HUDEP-2 (cell line): ENCODE measurements around the gene IL26.
"Not testable (repeated sequence)": the region's sequence is repeated elsewhere in the genome, so short reads cannot be mapped to it uniquely, and the experiment has no call there.

Experiments used
- DNase-seq, 76 experiments: peaks; one replicate each; lab custom pipeline; 2025; ENCODE audit not compliant: unreplicated experiment in 76 of 76; lab: John Stamatoyannopoulos, UW

Gene IL26

DNA sequence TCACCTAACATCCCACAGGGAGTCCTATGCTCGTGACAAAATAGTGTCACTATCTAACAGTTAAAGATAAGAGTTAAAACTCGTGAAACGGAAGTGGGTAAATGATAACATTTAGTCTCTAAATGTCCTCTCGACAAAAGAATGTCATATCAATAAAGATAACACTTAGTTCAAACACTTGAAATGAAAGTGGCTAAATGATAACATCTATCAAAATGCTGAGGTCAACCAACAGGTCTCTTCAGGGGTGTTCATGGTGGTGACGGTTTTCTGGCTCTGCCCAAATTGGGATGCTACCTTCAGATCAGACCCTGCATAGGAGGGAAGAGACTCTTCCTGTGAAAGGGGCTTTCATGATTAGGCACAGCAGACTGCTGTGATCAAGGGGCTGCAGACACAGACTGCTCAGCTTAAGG lies 22.1 kb downstream of the IL26 start:
- DNase-seq, result no peak

DNA sequence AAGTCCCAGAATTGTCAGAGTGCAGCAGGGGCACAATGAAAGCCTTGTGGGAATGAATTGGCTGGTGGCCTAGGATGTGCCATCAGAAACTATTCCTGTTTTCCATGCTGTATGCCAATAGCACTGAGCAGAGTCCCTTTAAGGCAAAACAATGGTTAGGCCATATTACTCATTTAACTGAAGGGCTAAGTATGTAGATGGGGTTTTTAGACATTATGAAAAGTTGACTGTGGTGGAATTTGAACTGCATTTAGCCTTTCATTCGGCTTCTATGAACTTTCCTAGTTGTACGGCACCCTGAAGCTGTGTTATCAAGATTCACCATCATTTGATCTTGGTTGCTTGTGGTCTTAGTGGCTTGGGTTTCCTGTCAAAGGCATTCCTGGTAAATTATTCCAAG lies 24.8 kb downstream of the IL26 start:
- no peak for DNase-seq

DNA sequence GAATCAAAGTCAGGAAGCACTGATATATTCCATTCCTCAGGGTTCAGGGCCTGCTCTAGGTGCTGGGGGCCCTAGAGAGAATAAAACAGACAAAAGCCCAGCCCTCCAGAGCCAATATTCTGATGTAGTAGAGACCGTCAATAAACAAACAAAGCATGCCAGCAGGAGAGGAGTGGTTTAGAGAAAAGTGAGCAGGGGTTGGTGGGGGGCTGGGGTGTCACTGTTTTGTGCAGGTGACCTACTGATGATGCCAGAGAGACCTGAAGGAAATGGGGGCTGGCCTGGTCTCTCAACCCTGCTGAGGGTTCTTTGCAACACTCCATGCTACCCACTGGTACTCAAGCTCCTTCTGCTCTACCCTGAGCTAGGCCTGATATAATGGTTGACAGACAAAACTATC lies 26.5 kb downstream of the IL26 start:
- DNase-seq, result no peak

DNA sequence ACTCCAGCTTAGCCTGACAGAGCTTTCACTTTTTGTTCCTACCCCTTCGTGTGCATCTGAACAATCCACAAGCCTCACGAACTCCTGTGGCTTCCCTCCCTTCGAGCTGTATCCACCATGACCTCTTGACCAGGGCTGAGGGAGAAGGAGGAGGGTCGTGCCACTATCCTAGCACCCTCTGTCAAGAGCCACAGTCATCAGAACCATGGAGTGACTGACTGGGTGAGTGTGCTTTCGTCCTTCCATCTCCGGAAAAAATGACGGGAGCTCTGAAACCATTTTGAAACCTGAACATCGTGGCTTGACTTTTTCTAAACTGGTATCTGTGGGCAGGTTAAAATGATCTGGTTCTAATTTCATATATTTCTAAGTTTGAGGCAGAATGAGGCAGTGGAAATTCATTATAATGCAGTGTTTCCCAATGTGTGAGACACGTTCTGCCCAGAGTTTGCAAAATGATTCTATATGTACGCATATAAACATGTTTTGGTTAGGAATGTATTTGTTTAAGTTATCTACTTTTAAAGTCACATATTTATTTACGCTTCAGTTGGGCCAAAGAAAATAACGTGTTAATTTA lies 27.0 kb downstream of the IL26 start:
- DNase-seq, result no peak

DNA sequence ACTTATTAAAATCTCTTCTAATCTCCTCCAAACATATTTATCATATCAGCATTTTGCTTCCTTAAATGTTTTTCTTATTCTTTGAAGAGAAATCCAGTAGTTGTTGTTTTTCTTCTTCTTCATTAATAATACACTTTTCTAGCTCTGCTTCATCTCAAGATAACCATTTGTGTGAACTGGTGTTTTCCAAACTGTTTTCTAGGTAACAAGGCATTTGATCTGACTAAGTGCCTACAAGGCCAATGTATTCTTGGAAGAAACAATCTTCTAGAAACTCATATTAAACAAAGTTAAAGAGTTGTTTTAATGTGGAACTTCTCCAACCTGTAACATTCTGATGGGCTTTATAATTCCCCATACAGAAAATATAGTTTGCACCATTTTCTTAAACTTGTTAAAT lies 35.3 kb downstream of the IL26 start:
- no peak for DNase-seq

DNA sequence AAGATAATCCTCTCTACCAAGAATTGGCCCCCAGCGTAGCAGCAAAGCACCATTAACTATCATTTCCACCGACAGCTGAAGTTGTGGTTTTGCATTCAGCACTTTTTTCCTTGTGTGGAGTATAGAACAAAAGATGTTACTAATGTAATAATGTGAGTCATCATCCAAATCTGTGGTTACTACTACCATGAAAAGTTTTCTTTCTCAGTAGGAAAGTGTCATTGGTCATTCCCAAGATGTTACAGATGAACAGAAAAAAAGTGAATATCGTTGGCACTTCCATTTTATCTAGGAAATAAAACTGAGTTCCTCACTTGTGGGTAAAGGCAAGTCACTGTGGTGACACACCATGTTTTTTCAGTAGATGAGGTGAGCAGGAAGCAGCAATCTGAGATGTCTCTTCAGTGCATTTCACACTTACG lies 35.8 kb downstream of the IL26 start:
- no peak for DNase-seq

DNA sequence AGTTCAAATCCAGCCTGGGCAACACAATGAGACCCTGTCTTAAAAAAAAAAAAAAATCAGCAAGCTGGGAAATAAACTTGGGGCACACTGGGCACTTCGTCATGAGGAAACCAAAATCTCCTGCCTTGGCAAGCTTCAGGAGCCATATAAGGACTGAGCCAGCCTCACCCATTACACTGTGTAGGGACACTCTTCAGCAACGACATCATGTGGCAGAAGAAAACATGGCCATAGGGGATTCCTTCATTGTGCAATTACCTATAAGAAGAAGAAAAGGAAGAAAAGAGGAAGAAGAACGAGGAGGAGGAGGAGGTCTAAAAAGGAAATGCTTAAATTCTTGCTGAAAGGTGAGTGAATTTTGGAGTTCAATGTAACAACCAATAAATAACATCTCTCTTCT lies 40.0 kb downstream of the IL26 start:
- no peak for DNase-seq

DNA sequence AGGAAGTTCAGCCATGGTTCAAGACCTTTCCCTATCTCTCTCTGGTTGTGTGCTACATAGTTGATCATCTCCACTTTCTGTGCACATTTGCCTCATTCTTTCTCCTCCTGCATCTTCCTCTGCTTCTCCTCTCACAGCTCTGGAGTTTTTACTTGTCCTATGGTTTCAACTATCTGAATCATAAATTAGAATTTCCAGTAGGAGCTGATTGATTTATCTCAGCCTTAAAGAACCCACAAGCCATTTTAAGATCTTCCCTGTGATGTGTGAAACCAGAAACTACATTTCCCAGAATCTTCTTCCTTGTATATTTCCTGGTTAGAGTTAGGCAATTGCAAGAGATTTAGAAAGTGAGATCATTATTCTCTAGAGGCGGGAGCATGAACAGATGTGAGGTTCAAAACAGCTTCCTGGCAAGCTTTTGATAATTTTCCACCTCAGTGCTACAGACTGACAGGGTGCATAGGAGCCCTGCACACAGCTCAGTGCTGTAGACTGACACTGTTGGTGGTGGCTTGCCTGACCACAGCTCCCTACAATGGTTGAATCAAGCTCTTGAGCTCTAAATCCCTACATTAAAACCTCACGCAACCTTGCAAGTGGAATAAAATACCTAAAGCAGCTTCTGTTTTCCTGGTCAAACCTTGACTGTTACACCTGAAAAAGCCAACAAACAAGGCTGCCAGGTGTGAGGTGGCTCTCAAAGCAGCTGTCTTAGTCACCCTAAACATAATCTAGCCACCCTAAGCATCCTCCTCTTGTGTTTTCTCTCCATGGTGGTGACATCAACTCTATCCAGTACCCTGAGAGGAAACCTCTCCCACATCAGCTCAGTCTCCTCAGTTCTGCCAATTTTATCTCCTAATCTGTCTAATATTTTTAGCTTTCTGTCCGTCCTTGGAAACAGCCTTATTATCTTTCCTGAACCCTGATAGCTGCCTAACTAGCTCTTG lies 44.5 kb downstream of the IL26 start:
- no peak for DNase-seq

DNA sequence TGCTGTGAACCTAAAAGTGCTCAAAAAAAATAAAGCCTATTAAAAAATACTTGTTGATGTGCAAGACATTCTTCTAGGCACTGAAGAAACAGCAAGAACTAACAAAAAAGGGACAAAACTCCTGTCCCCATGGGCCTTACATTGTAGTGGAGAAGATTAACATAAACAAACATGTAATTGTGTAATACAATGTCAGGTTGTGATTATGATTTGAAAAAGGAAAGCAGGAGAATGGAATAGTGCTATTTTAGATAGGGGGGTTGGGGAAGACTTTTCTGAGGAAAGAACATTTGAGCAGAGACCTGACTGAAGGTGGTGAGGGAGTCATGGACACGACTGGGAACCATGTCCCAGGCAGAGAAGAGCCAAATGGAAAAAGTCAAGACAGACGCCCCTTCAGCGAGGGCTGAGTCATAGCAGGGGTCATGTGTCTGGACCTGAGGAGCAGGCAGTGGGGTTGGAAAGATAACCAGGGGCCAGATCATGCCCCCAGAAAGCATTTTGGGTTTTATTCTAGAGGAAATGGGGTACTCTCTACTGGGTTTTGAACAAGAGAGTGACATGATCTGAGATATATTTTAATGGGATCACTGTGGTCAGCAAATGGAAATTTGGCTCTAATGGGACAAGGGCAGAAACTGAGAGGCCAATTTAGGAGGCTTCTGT lies 46.7 kb downstream of the IL26 start:
- no peak for DNase-seq

DNA sequence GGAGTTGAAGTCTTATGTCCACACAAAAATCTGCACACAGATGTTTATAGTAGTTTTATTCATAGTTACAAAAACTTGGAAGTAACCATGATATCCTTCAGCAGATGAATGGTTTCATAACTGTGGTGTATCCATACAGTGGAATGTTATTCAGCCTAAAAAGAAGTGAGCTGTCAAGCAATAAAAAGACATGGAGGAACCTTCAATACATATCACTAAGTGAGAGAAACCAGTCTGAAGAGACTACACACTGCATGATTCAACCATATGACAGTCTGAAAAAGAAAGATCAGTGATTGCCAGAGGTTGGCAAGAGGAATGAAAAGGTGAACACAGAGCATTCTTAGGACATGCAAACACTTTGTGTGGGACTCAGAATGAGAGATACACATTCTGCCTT lies 47.4 kb downstream of the IL26 start:
- no peak for DNase-seq

DNA sequence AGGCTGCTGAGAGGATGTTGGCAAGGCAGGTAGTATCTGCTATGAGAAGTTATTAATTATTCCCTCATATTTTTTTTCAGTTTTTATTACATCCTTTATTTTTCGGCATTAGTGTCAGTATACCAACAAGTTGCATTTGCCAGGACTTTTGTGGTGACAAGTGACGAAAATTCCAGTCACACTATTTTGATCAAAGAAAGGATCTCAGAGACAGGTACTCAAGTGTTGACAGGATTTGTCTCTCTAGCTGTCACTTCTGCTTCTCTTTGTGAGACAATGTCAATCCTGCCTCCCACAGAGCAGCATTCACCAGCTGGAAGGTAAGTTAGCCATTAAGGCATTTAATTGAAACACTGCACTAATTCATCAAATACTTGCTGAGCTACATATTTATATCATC lies 48.0 kb downstream of the IL26 start:
- DNase-seq, result no peak

DNA sequence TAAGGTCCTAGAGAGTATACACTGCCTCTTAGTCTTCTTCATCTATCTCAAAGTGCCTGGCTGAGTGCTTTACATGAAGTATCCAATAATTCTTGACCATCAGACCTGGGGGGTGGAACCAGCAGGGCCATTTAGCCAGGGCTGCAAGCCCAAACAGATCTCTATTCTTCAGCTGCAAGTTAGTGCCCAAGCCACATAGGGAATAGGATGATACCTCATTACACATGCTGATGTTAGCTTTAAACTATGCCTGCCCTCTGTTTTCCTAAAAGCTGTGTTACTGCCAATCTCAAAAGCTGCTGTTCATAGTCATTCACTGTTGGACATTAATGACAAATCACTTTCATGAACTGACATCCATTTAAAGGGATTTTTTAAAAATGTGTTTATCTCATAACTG lies 49.4 kb downstream of the IL26 start:
- no peak for DNase-seq

DNA sequence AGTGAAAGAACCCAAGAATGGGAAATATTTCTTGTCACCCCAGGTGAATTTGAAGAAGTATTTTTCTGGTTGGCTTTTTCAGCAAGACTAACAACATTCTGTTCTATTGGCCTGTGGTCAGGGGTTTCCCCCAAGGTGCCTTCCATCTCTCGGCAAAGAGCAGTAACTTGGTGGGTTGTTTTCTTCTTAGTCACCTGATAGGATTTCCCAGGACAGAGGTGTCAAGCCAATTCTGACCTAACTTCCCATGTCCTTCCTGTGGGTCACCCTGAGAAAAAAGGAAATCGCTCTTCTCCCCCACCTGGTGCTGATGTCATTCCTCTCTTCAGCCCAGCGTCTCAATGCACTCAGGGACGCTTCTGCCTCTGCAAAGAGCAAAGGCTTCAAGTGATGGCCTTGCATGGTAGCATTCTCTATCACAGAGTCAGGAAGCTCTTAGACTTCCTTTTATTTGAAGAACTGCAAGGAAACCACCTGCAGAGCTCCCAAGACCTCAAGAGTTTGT lies 50.0 kb downstream of the IL26 start:
- no peak for DNase-seq

DNA sequence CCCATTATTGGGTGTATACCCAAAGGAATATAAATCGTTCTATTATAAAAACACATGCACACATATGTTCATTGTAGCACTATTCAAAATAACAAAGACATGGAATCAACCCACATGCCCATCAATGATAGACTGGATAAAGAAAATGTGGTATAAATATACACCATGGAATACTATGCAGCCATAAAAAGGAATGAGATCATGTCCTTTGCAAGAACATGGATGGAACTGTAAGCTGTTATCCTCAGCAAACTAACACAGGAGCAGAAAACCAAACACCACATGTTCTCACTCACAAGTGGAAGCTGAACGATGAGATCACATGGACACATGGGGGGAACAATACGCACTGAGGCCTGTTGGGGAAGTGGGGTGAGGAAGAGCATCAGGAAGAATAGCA lies 50.8 kb downstream of the IL26 start:
- not testable (repeated sequence) for DNase-seq

DNA sequence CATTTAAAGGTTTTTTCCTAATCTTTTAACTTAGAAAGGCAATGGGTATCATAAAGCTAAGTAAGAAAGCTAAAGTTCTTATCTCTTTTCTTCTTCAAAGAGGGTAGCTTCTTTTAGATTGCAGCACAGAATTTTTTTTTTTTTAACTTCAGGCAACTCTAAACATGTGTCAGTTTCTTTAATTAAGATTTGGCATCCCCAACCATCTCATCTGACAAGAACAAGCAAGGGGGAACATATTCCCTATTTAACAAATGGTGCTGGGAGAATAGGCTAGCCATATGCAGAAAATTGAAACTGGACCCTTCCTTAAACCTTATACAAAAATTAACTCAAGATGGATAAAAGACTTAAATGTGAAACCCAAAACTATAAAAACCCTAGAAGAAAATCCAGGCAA lies 51.8 kb downstream of the IL26 start:
- DNase-seq, result no peak

DNA sequence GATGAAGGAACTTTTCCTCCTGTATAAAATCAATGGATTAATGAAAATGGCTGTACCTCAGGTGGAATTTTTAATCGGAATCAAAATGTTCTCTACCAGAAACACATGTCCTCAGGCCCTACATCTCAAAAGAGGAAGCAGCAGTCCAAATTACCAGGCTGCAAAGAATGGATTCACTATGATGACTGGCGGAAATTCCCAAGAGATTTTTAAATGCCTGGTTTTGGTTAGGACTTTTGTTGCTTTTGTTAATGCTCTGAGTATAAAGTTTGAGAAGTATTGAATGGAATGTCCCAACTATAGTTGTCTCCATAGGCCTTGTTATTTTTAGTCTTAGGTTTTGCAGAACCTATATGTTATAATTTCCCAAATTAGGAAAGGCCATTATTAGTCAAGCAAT lies 54.9 kb downstream of the IL26 start:
- DNase-seq, result no peak

DNA sequence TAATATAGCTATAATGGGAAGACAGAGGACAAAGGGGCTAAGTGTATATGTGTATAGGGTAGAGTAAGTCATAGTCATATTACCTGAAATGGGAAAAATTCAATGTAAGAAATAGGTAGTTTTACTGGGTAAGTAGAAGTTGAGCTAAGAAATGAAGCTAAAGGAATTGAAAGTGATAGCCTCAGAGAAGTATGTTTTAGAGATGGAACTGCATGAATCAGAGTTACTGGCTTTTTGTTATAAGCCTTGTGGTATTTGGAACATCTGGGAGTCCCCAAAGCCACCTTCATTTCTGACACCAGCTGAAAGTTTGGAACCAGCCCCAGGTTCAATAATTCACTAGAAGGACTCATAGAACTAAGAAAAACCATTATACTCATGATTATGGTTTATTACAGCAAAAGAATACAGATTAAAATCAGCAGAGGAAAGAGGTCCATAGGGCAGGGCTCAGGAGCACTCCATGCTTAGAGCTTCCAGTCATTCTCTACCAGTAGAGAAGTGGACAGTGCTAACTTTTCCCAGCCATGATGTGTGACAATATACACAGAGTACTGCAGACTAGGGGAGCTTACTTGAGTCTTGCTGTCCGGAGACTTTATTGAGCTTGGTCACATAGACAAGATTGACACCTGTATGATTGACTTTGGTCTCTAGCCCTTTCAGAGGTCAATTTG lies 56.3 kb downstream of the IL26 start:
- DNase-seq, result no peak

DNA sequence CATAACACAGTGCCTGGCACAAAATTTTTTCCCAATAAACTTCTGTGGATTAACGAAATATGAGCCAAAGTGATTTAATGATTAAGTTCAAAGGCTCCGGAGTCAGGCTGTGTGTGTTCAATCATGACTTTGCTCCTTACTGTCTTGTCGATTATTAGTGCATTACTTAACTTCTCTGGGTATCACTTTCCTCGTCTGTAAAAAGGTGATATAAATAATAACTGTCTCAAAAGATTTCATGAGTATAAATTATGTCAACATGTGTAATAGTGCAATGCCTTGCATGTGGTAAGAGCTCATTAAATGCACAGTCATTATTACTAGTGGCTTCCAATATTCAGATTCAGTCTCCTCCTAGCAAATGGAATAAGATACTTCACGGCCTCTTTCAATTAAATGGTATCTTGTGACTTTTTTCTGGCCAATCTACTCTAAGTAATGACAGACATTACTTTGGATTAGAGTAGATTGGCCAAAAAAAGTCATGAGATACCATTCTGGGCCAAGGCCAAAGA lies 59.2 kb downstream of the IL26 start:
- no peak for DNase-seq

DNA sequence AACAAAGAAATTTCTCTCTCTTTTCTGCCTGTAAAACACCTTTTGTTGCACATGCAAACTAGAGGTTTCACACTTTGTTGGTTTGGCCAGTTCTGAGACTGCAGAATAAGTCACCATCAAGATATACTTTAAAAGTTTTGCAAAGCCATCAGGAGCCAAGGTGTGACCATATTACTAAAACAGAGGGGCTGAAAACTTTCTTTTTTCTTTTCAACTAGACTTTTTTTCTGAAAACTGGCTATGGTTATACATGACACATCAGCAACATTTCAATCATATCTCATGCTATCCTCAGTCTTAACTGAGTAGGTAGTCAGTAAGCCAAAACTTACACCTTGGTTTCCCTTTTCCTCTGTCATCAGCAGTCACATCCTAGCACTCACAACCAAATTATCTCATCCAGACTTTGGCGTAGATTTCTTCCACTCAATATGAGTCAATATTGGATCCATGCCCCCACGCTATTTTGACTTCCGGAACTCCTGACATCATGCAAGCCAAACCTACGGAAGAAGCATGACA lies 62.0 kb downstream of the IL26 start:
- DNase-seq, result no peak

DNA sequence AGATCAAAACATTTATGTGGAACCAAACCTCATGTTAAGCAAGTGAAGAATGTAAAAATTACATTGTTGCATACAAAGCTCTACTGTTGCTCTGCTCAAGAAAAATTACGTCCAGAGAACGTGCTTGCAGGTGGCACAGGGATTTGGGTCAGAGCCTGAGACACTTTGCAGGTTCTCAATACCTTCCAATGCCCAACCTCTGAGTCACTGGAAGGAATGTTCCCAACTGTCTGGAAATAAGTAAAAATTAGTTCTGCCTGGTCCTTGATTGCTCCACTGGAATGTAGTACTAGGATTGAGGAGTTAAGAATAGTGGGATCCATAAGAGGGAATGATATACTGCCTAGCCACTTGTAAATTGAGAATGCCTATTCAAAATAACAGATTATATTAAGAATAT lies 63.2 kb downstream of the IL26 start:
- no peak for DNase-seq
